HCT116 (cell line): Measurements from ENCODE around the gene BCL11B. TPM values are rescaled to one million over a fixed set of nuclear protein-coding genes. Genes with fewer than 3 reads are reported as not detected.

Experiments
- ATAC-seq: fragments of 200-7000 bp; cut with Tn5 transposase; 2 replicates; pipeline ENCODE4 v1.9.1; 2020; ENCODE audit warnings: mild to moderate bottlenecking, moderate library complexity
- BruUV-seq: library from RNA; stranded (reverse); fragments of 400-500 nt; replicated peaks from 2 replicates; lab custom pipeline; 2021; lab: Mats Ljungman, UMichigan
- CTCF ChIA-PET: fragments of 300-600 bp; sonication (Branson Sonifier 250); formaldehyde crosslinking; loops from one replicate; lab custom pipeline; 2021; ENCODE audit warnings: antibody characterized with exemption; lab: Charles Lee
- POLR2A ChIA-PET: fragments of 300-600, 350-600 bp; sonication (Branson Sonifier 250); formaldehyde crosslinking; loops from one replicate; lab custom pipeline; 2021; ENCODE audit warnings: antibody characterized with exemption; lab: Charles Lee
- RAD21 ChIA-PET, 2 experiments: fragments of 300-600 bp; sonication (Branson Sonifier 250); formaldehyde crosslinking; loops; one replicate each; lab custom pipeline; 2023; ENCODE audit warnings: low total read pairs in 2 of 2; ENCODE audit not compliant: uncharacterized antibody in 2 of 2, unreplicated experiment in 2 of 2, low non-redundant PET in 1 of 2; lab: Charles Lee
- DNase-seq: peaks from one replicate; pipeline ENCODE4 v3.0.0-alpha.2; 2010; ENCODE audit warnings: low read depth, low spot score
- H2AFZ ChIP-seq: fragments of 200-600 bp; shearing (Covaris generic), sonication (generic); 2 replicates; pipeline ENCODE4 v1.6.1; 2017; ENCODE audit warnings: low read depth, mixed run types, mixed read lengths, antibody characterized with exemption, low read length; ENCODE audit not compliant: poor library complexity, severe bottlenecking
- H3K27ac ChIP-seq: 2 replicates; pipeline ENCODE4 v1.5.1; 2012; ENCODE audit warnings: low read depth, low read length
- H3K27me3 ChIP-seq: fragments of 200-600 bp; sonication (generic); 2 replicates; pipeline ENCODE4 v1.6.1; 2016; ENCODE audit warnings: mixed run types, low read length, mixed read lengths; ENCODE audit not compliant: insufficient read depth
- H3K36me3 ChIP-seq, 2 experiments: fragments of 200-500 bp in 1 of 2; fragments of 200-600 bp in 1 of 2; sonication (Bioruptor generic) in 1 of 2; sonication (generic) in 1 of 2; 2 replicates each; pipeline versions ENCODE4 v1.5.1 to v1.6.1; 2014 to 2016; ENCODE audit warnings: low read length in 2 of 2, inconsistent platforms in 1 of 2, mixed read lengths in 1 of 2, mixed run types in 1 of 2; ENCODE audit not compliant: insufficient read depth in 2 of 2, control insufficient read depth in 1 of 2
- H3K4me1 ChIP-seq, 2 experiments: fragments of 200-600 bp in 1 of 2; sonication (generic) in 1 of 2; 2 replicates each; pipeline versions ENCODE4 v1.5.1 to v1.6.1; 2012 to 2017; ENCODE audit warnings: low read length in 2 of 2, inconsistent platforms in 1 of 2, mild to moderate bottlenecking in 1 of 2, mixed read lengths in 1 of 2, mixed run types in 1 of 2, moderate library complexity in 1 of 2; ENCODE audit not compliant: insufficient read depth in 2 of 2, control insufficient read depth in 1 of 2
- H3K4me2 ChIP-seq: fragments of 200-600 bp; sonication (generic); 2 replicates; pipeline ENCODE4 v1.6.1; 2017; ENCODE audit warnings: mixed run types, low read length, mixed read lengths
- H3K4me3 ChIP-seq, 2 experiments: fragments of 200-600 bp in 1 of 2; sonication (generic) in 1 of 2; replicated peaks in 1 of 2; 2 replicates each; pipeline ENCODE4 v1.5.1; 2011 to 2016; ENCODE audit warnings: low read length in 2 of 2, control low read depth in 1 of 2, low read depth in 1 of 2, mild to moderate bottlenecking in 1 of 2, mixed read lengths in 1 of 2, mixed run types in 1 of 2
- H3K79me2 ChIP-seq: fragments of 200-600 bp; sonication (generic); 2 replicates; pipeline ENCODE4 v1.6.1; 2017; ENCODE audit warnings: mild to moderate bottlenecking, mixed run types, low read length, moderate library complexity, mixed read lengths; ENCODE audit not compliant: insufficient read depth
- H3K9ac ChIP-seq: fragments of 200-600 bp; sonication (generic); 2 replicates; pipeline ENCODE4 v1.6.1; 2016; ENCODE audit warnings: low read length, mixed read lengths
- H3K9me2 ChIP-seq: fragments of 200-600 bp; sonication (generic), shearing (Covaris generic); 2 replicates; pipeline ENCODE4 v1.6.1; 2017; ENCODE audit warnings: mixed run types, mild to moderate bottlenecking, moderate library complexity; ENCODE audit not compliant: insufficient read depth
- H3K9me3 ChIP-seq, 2 experiments: fragments of 200-500 bp in 1 of 2; fragments of 200-600 bp in 1 of 2; sonication (Bioruptor generic) in 1 of 2; sonication (generic) in 1 of 2; 2 replicates each; pipeline ENCODE4 v1.6.1; 2014 to 2017; ENCODE audit warnings: low read length in 2 of 2, mixed read lengths in 2 of 2, inconsistent platforms in 1 of 2, low read depth in 1 of 2, mild to moderate bottlenecking in 1 of 2, mixed run types in 1 of 2, moderate library complexity in 1 of 2; ENCODE audit not compliant: control insufficient read depth in 1 of 2, insufficient read depth in 1 of 2
- H4K20me1 ChIP-seq: fragments of 200-600 bp; sonication (generic), shearing (Covaris generic); 2 replicates; pipeline ENCODE4 v1.6.1; 2017; ENCODE audit warnings: mixed run types, mild to moderate bottlenecking, moderate library complexity; ENCODE audit not compliant: insufficient read depth
- CBX3 ChIP-seq: IDR thresholded peaks from 2 replicates; pipeline ENCODE4 v1.6.1; 2012; ENCODE audit warnings: low read depth
- CTCF ChIP-seq, 3 experiments: fragments of 200-600 bp in 1 of 3; sonication (generic) in 1 of 3; IDR thresholded peaks in 2 of 3; conservative IDR thresholded peaks in 1 of 3; 2 replicates each; pipeline ENCODE4 v1.5.1; 2012 to 2017; ENCODE audit warnings: low read depth in 2 of 3, low read length in 2 of 3, antibody characterized with exemption in 1 of 3, borderline replicate concordance in 1 of 3, control low read depth in 1 of 3, mild to moderate bottlenecking in 1 of 3, mixed read lengths in 1 of 3, mixed run types in 1 of 3, moderate library complexity in 1 of 3; ENCODE audit not compliant: insufficient read depth in 1 of 3
- ELF1 ChIP-seq: IDR thresholded peaks from 2 replicates; pipeline ENCODE4 v1.6.1; 2012; ENCODE audit warnings: low read depth, borderline replicate concordance
- EZH2 ChIP-seq: fragments of 200-600 bp; sonication (generic); IDR thresholded peaks from 2 replicates; pipeline ENCODE4 v1.6.1; 2017; ENCODE audit warnings: antibody characterized with exemption, mixed run types
- POLR2AphosphoS5 ChIP-seq: IDR thresholded peaks from 2 replicates; pipeline ENCODE4 v1.6.1; 2011; ENCODE audit warnings: mild to moderate bottlenecking, low read depth, low read length, moderate library complexity
- RAD21 ChIP-seq: IDR thresholded peaks from 2 replicates; pipeline ENCODE4 v1.6.1; 2012; ENCODE audit warnings: low read depth, mild to moderate bottlenecking
- SP1 ChIP-seq: IDR thresholded peaks from 2 replicates; pipeline ENCODE4 v1.6.1; 2012; ENCODE audit warnings: low read depth
- TCF7L2 ChIP-seq: IDR thresholded peaks from 2 replicates; pipeline ENCODE4 v1.7.0; 2011; ENCODE audit warnings: borderline replicate concordance, inconsistent platforms; ENCODE audit not compliant: insufficient read depth, insufficient read length; ENCODE audit errors: extremely low read depth
- ZFX ChIP-seq: fragments of 450-650 bp; IDR thresholded peaks from 2 replicates; pipeline ENCODE4 v1.6.1; 2017
- ZNF274 ChIP-seq: fragments of 200-500 bp; sonication (Bioruptor generic); IDR thresholded peaks from 2 replicates; pipeline ENCODE4 v1.6.1; 2014; ENCODE audit warnings: mild to moderate bottlenecking, low read depth, low read length, inconsistent platforms
- intact Hi-C: fragments of 100-400 bp; cut with micrococcal nuclease; formaldehyde crosslinking; loops from 2 replicates; pipeline ENCODE4 v1.10.0; 2022
- total RNA-seq: library from RNA; stranded (reverse); gene quantifications from one replicate; pipeline ENCODE4 v1.2.1, GENCODE V29; 2021; ENCODE audit not compliant: unreplicated experiment

BCL11B gene
- total RNA-seq, 1 experiment from 2014 or later: 1.1 TPM

GRCh38 chr14:99257673-99258221 lies 14.2 kb downstream of the BCL11B start:
- Histone ChIP-seq H4K20me1 (no peaks in the 10 kb centered on the region), H3K9me3 (no peaks in the 10 kb centered on the region), H3K9ac (no peak overlapping the region), H2AFZ (no peak overlapping the region), H3K9me2 (no peaks in the 10 kb centered on the region), H3K4me1 (peaks cover 12% of the 10 kb centered on the region in 2 experiments), H3K4me3 (no peak overlapping the region), H3K79me2 (no peaks in the 10 kb centered on the region), H3K27ac (no peak overlapping the region), H3K36me3 (no peaks in the 10 kb centered on the region), H3K27me3 (no peaks in the 10 kb centered on the region), H3K4me2 (no peak overlapping the region)
- TF ChIP-seq ELF1: no peak
- no peak for TF ChIP-seq RAD21
- no peak for TF ChIP-seq CTCF (IDR thresholded peaks at IDR 0.05 in 2 of 3, conservative IDR thresholded peaks at IDR 0.05 in 1 of 3; ENCODE audit: borderline replicate concordance in 1 of 3, insufficient read depth in 1 of 3, low read depth in 2 of 3, low read length in 2 of 3)
- TF ChIP-seq TCF7L2: no peak
- no peak for TF ChIP-seq EZH2
- no peak for TF ChIP-seq SP1
- no peak for TF ChIP-seq POLR2AphosphoS5
- no peak for TF ChIP-seq CBX3
- no peak for TF ChIP-seq ZFX
- no peak for TF ChIP-seq ZNF274
- no TSS peak for BruUV-seq
- ChIA-PET RAD21 (no interaction called here), CTCF (interaction anchor here (1.5 kb wide), 1 partner anchor 8 kb away, joined by 3 read pairs; no protein-coding TSS in a partner anchor), POLR2A (no interaction called here)
- ATAC-seq: no peak
- intact Hi-C loops: no loop called here
- DNase-seq: no peak
